Stimulated activated CD4-positive, alpha-beta T cell treated with anti-CD3 and anti-CD28 coated beads, Interleukin-15, amount 100 ng/mL, for 48 hours (primary cell): ENCODE measurements around the gene SEM1.
A peak's percentile ranks its signal among the peaks of the same experiment; 100 is the strongest.
"Not testable (repeated sequence)": the region's sequence is repeated elsewhere in the genome, so short reads cannot be mapped to it uniquely, and the experiment has no call there.

Experiments
- DNase-seq, 2 donors: peaks; one replicate each; pipeline ENCODE4 v3.0.0-alpha.2; 2020; ENCODE audit warnings: low read depth in 2 of 2

The SEM1 gene

DNA sequence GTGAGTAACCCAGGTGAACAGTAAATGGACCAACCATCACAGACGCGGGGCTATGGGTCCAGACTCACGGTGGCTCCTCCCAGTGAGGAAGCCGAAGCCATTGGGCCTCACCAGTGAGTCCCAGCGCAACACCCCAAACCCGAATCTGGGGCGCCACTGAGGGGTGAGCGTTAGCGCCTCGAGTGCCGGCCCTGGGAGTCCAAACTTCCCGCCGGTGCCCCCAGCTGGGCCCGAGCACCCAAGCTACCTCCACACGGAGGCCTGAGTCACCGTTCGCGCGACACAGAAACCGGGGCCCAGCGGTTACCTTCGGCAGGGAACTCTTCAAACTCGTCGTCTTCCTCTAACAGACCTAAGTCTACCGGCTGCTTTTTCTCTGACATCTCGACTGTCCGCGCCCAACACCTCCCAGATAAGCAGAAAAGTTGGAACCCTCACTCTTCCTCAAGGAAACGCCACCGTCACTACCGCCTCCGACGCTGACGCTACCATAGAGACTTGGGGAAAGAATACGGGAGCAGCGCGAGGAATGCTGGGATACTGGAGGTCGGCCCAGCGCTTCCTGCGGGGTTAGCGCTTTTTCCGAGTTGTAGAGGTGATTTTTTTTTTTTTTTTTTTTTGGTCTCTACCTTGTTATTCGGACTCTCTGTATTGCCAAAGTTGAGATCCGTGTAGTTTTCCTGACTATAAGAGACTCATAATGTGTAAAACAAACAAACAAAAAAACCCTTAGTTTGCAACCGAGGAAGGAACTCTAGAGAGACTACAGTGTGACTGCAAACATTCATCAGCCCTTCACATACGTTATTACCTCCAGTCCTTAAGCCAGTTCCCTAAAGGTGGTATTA lies at the start of gene SEM1:
Gene SEM1, minus strand, starts transcription at position 466 of the 848 bp plus-strand sequence. Its CDS starts 83 bp downstream, at position 383.
- peak; percentile 36 to 57 for DNase-seq

DNA sequence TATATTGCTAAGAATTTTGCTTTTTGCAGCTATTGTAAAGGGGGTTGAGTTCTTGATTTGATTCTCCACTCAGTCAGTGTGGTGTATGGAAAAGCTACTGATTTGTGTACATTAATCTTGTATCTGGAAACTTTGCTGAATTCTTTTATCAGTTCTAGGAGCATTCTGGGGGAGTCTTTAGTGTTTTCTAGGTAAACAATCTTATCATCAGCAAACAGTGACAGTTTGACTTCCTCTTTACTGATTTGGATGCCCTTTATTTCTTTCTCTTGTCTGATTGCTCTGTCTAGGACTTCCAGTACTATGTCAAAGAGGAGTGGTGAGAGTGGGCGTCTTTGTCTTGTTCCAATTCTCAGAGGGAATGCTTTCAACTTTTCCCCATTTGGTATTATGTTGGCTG lies 48.2 kb upstream of the SEM1 start:
- not testable (repeated sequence) for DNase-seq

- no peak for DNase-seq
Measured at GRCh38 chr7:96747418-96747940, 37.8 kb upstream of the SEM1 start.

- DNase-seq, result no peak
Measured at GRCh38 chr7:96740130-96740529, 30.5 kb upstream of the SEM1 start.

- no peak for DNase-seq
Measured at GRCh38 chr7:96739609-96740008, 30.0 kb upstream of the SEM1 start.

- DNase-seq, result no peak
Measured at GRCh38 chr7:96739167-96739566, 29.5 kb upstream of the SEM1 start.

DNA sequence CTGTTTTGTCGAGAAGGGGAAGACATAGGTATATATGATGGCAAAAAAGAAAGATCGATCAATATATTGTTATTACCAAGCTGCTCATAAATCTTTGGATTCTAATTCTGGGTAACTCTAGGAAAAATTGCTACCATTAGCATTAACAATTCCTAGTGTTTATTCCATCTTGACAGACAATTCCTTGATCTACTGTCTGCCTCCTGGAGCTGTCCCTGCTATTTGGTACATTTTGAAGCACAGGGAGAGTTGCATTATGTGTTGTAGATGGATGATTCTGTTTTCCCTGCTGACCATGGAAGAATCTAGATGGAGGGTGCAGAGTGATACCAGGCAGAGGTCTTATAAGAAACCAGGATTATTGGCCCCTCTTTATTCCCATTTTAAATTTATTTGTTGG lies 29.1 kb upstream of the SEM1 start:
- DNase-seq, result no peak

DNA sequence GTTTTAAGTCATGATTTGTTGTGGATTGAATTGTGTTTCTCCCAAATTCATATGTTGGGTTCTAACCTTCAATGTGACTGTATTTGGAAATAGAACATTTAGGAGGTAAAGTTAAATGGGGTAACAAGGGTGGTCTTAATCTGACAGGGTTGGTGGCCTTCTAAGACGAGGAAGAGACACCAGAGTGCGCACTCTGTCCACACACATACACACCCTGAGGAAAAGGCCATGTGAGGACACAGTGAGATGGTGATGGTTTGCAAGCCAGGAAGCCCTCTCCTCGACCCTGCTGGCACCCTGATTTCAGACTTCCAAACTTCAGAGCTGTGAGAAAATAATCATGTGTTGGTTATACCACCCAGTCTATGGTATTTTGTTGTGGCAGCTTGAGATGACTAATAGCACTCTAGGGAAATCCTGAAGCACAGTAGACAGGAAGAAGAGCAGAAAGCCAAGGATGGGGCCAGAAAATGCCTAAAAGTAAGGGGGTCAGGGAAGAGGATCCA lies 28.0 kb upstream of the SEM1 start:
- DNase-seq, result no peak

DNA sequence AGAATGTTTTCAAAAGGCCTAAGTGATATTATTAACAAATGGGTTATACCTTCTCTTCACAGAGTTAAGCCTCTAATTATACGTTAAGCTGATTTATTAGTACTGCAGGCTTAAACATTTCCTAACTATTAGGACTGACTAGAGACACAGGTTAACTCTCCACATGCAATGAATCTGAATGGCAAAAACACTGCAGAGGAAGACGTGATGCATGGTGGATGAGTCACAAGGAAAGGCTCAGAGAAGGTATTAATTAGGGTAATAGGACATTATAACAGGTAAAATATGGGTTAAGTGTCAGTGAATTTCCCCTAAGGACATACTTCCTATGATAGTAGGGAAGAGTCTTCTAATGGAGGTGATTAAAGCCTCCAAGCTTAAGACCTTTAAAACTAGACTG lies 24.7 kb upstream of the SEM1 start:
- DNase-seq, result no peak

- DNase-seq, result no peak
Measured at GRCh38 chr7:96729820-96730219, 20.2 kb upstream of the SEM1 start.

DNA sequence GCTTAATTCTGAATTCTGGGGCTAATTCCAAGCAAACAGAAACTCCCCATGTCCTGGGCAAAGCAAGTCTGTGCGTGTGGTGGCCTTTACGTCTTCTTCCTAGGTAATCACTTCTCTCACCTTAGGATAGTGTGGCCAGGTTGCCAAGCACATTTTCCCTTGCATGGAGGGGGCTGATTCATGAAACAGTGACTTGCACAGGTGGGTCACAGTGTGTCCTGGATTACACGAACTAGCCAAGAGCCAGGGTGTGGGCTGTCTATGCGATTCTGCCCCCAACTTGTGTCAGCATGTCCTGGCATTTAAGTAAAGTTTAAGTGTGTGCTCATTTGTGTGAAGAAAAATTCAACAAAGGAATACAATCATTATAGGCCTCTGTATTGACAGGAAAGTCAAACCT lies 18.5 kb upstream of the SEM1 start:
- no peak for DNase-seq

- DNase-seq, result no peak
Measured at GRCh38 chr7:96727534-96728088, 18.0 kb upstream of the SEM1 start.

DNA sequence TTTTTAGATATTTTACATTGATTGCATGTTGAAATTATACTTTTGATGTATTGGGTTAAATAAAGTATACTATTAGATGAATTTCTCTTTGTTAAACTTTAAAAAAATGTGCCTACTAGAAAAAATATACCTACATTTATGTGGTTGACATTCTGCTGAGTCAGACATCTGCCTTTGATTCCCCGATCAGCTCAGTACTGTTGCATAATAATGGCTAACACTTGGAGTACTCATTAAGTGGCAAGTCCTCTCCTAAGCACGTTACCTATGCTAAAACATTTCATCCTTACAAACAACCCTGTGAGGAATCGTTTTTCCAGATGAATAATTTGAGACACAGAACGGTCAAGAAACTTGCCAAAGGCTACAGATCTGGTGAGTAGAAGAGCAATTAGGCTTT lies 14.0 kb upstream of the SEM1 start:
- no peak for DNase-seq

DNA sequence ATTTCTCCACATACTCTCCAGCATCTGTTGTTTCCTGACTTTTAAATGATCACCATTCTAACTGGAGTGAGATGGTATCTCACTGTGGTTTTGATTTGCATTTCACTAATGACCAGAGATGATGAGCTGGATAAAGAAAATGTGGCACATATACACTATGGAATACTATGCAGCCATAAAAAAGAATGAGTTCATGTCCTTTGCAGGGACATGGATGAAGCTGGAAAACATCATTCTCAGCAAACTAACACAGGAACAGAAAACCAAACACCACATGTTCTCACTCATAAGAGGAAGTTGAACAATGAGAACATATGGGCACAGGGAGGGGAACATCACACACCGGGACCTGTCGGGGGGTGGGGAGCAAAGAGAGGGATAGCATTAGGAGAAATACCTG lies 13.3 kb upstream of the SEM1 start:
- not testable (repeated sequence) for DNase-seq

DNA sequence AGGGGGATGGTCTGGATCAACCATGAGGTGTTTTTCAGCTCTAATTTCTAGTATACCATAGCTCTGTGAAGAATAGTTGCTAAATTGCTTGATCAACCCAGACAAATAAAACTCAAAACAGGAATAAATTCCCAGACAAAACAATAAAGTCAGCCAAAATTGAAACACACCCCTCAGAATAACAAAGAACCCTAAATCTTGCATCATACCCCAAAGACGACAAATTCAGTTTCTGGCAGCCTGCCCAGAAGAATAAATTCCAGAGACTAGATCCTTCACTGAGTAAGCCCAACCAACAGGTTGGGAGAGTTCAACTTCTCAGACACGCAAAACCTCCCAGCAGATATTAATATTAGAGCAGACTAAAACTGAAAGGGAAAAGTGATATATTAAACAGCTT lies 11.2 kb upstream of the SEM1 start:
- no peak for DNase-seq

- no peak for DNase-seq
Measured at GRCh38 chr7:96719164-96719563, 9.5 kb upstream of the SEM1 start.

DNA sequence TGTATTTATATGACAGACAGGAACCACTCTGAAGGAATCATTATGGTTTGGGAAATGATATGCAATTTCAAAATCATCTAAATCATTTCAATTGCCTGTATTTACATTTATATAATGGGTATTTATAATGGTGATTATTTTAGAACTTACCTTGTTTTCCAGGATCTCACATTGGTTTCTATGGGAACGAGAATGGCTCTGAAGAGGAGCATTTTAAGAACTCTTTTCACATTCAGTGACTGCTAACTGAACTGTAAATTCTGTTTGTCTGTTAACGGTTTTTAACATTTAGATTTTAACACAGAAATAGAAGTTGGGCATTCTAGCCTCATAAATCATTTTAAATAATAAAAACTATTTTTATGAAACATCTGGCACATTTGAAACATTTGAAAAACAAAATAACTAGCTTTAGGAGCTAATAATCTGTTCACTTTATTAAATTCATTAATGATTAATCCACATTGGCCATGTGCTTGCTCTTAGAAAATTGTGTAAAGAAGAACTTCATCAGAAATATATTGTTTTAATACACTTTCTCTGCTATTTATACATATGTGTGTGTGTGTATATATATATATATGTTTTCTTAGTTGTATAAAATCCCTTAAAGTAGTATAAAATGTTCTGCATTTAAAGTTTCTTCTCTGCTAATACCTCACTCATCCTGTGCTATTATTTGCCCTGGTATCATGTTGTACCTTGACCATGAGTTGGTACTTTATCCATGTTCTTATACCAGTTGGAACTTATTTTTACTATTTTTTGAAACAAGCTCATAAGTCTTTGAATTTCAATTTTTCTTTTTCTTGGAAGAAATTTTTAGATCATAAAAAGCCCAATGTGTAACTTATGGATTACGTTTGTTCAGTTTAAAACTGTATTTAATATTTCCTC lies 8.7 kb upstream of the SEM1 start:
- no peak for DNase-seq

- DNase-seq, result no peak
Measured at GRCh38 chr7:96713037-96713436, 3.4 kb upstream of the SEM1 start.

GRCh38 chr7:96710544-96710943 lies 898 bp upstream of the SEM1 start:
- DNase-seq, result no peak

GRCh38 chr7:96708872-96709271 lies 774 bp downstream of the SEM1 start:
- DNase-seq, result no peak

DNA sequence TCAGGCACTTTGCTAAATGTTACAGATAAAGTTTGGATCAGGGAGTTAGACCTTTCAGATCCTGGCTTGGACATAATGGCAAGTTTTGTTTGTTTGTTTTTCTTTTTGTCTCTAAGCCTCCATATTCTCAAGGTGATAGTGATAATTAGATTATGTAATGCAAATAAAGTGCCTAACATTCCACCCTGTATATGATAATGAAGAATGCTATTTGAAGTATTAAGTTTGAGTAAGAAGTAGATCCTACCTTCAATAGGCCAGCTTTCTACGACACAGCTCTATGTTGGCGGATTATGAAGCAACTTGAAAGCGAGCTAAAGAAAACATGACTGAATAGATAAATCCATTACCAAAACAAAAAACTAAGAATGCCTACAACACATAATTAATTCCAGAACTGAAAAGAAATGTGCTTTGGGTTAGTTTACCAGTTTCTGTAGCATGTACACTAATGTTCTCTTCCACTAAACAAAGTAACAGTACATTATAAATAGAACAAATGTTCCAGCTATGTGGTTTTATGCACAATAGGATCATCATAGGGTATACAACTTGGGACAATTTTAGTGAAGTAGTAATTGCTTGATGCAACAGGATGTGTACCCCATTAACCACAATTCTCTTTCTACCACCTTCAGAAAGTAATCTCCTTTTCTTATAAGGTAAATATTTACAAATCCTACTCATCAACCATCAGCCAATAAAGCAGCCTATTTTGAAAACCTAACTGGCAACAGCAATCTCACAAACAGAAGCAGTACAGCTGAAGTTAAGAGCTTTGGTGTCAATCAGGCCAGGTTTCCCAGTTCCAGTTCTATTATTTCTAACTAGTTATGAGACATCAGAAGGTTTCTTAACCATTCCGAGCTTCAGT lies 1.5 kb downstream of the SEM1 start:
- DNase-seq, result no peak
